Coronary artery (tissue), 2 donors: Measurements from ENCODE around the gene PHF10.

Experiments used
- DNase-seq: peaks from one replicate; pipeline ENCODE4 v3.0.0-alpha.2; 2017; ENCODE audit warnings: low spot score
- H3K27ac ChIP-seq, 2 donors: fragments of 200-600 bp; sonication (generic); one replicate each; pipeline ENCODE4 v1.5.1; 2016 to 2019
- H3K4me3 ChIP-seq: fragments of 200-600 bp; sonication (generic); 2 replicates; pipeline ENCODE4 v1.5.1; 2016; ENCODE audit warnings: mild to moderate bottlenecking, moderate library complexity
- CTCF ChIP-seq: fragments of 200-600 bp; sonication (generic); IDR thresholded peaks from one replicate; pipeline ENCODE4 v1.5.1; 2019; ENCODE audit warnings: antibody characterized with exemption

Gene PHF10

GRCh38 chr6:169667716-169668115, 56.6 kb downstream of the PHF10 start:
- Histone ChIP-seq H3K27ac (no peak overlapping the region), H3K4me3 (no peak overlapping the region)
- no peak for DNase-seq
- no peak for TF ChIP-seq CTCF

- TF ChIP-seq CTCF, result no peak
- no peak overlapping the region for H3K27ac ChIP-seq
- no peak for DNase-seq
- no peak overlapping the region for H3K4me3 ChIP-seq
Measured at GRCh38 chr6:169666441-169666840, 57.9 kb downstream of the PHF10 start.

GRCh38 chr6:169665289-169665688, 59.0 kb downstream of the PHF10 start:
- TF ChIP-seq CTCF, result no peak
- no peak for DNase-seq
- no peak overlapping the region for H3K27ac ChIP-seq
- no peak overlapping the region for H3K4me3 ChIP-seq

GRCh38 chr6:169664227-169664626, 60.1 kb downstream of the PHF10 start:
- no peak overlapping the region for H3K27ac ChIP-seq
- no peak overlapping the region for H3K4me3 ChIP-seq
- no peak for TF ChIP-seq CTCF
- no peak for DNase-seq

- Histone ChIP-seq H3K27ac (no peak overlapping the region), H3K4me3 (no peak overlapping the region)
- DNase-seq, result no peak
- TF ChIP-seq CTCF, result no peak
Measured at GRCh38 chr6:169663468-169663867, 60.8 kb downstream of the PHF10 start.

GRCh38 chr6:169661391-169661756, 62.9 kb downstream of the PHF10 start:
- DNase-seq, result no peak
- Histone ChIP-seq H3K27ac (no peak overlapping the region), H3K4me3 (no peak overlapping the region)
- TF ChIP-seq CTCF, result no peak

GRCh38 chr6:169660751-169661390, 63.4 kb downstream of the PHF10 start:
- no peak for TF ChIP-seq CTCF
- no peak overlapping the region for H3K4me3 ChIP-seq
- H3K27ac ChIP-seq, result no peak overlapping the region
- DNase-seq, result no peak
